Measurements from ENCODE around the gene ST3GAL5.

DNA sequence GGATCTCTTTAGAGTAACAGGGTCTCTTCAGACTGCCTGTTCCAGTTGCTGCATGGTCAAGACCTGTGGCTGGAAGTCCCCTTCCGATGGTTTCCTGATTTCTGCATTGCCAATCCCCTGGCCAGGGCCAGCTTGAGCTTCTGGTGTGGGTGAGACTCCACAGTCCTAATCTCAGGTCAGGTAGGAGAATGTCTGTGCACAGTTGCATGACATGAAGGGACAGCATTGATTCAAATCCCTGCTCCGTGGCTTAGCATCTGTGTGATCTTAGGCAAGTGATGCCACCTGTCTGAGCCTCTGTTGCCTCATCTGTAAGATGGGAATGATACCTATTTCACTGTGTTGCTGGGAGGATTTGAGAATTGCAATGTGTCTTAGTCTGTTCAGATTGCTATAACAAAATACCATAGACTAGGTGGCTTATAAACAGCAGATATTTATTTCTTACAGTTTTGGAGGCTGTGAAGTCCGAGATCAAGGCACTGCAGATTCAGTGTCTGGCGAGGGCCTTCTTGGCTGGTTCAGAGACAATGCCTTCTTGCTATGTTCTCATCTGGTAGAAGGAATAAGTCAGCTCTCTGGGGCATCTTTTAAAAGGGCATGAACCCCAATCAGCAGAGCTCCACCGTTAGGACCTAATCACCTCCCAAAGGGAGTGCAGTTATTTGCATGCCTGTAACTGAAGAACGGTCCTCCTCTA lies 68.8 kb downstream of the ST3GAL5 start:
- TF ChIP-seq POLR2A (IDR thresholded peaks at IDR 0.05; ENCODE audit: low read length) (no peak), GATA1 (IDR thresholded peaks at IDR 0.05; ENCODE audit: low read depth, low read length) (no peak)

All from erythroblast (primary cell).